ENCODE measurements around the gene TEX12.

Gene TEX12

DNA sequence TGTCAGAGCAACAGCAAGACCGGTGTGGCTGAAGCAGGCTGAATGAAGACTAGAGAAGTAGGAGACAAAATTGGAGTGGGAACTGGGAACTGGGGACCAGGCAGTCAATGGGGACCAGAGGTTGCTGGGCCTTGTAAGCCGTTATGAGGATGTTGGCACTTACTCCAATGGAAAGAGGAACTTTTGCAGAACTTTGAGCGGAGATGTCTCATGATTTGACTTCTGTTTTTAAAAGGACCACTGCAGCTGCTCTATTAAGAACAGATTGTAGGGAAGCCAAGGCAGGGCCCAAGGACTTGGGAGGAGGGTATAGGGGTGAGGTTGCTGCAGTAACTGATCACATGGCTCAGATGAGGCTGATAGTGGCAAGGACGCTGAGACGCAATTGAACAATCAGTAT is 37.5 kb upstream of the TEX12 start (continued):
- TF ChIP-seq, protein P1, sequence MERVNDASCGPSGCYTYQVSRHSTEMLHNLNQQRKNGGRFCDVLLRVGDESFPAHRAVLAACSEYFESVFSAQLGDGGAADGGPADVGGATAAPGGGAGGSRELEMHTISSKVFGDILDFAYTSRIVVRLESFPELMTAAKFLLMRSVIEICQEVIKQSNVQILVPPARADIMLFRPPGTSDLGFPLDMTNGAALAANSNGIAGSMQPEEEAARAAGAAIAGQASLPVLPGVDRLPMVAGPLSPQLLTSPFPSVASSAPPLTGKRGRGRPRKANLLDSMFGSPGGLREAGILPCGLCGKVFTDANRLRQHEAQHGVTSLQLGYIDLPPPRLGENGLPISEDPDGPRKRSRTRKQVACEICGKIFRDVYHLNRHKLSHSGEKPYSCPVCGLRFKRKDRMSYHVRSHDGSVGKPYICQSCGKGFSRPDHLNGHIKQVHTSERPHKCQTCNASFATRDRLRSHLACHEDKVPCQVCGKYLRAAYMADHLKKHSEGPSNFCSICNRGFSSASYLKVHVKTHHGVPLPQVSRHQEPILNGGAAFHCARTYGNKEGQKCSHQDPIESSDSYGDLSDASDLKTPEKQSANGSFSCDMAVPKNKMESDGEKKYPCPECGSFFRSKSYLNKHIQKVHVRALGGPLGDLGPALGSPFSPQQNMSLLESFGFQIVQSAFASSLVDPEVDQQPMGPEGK (CRISPR knock-in tag; IDR thresholded peaks at IDR 0.05; ENCODE audit: borderline replicate concordance), result no peak
- TF ChIP-seq ZNF70 (CRISPR knock-in tag; IDR thresholded peaks at IDR 0.05) (no peak), CSDC2 (CRISPR knock-in tag; IDR thresholded peaks at IDR 0.05) (no peak), SNAI2 (CRISPR knock-in tag; IDR thresholded peaks at IDR 0.05) (no peak), GLIS3 (CRISPR knock-in tag; IDR thresholded peaks at IDR 0.05) (no peak)

DNA sequence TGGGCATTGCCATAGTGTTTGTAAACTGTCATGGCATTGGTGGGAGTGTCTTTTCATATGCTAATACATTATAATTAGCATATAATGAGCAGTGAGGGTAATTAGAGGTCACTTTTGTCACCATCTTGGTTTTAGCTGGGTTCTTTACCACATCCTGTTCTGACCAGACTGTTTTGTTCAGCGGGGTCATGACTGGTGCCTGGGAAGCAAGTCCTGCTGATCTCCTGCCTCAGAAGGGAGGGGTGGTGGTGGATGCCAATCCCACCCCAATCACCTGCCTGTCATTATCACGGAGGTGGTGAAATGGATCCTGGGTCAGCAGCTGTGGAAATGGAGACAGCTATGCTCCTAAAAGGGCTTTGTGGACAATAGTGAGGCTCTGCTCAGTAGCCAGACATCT is 34.4 kb upstream of the TEX12 start:
- no peak for ATAC-seq
- TF ChIP-seq ZNF8 (CRISPR knock-in tag; IDR thresholded peaks at IDR 0.05), result no peak
- TF ChIP-seq ZFP3 (CRISPR knock-in tag; IDR thresholded peaks at IDR 0.05), result no peak
- no peak for TF ChIP-seq BACH2 (CRISPR knock-in tag; IDR thresholded peaks at IDR 0.05; ENCODE audit: borderline replicate concordance)
- TF ChIP-seq, protein P2, sequence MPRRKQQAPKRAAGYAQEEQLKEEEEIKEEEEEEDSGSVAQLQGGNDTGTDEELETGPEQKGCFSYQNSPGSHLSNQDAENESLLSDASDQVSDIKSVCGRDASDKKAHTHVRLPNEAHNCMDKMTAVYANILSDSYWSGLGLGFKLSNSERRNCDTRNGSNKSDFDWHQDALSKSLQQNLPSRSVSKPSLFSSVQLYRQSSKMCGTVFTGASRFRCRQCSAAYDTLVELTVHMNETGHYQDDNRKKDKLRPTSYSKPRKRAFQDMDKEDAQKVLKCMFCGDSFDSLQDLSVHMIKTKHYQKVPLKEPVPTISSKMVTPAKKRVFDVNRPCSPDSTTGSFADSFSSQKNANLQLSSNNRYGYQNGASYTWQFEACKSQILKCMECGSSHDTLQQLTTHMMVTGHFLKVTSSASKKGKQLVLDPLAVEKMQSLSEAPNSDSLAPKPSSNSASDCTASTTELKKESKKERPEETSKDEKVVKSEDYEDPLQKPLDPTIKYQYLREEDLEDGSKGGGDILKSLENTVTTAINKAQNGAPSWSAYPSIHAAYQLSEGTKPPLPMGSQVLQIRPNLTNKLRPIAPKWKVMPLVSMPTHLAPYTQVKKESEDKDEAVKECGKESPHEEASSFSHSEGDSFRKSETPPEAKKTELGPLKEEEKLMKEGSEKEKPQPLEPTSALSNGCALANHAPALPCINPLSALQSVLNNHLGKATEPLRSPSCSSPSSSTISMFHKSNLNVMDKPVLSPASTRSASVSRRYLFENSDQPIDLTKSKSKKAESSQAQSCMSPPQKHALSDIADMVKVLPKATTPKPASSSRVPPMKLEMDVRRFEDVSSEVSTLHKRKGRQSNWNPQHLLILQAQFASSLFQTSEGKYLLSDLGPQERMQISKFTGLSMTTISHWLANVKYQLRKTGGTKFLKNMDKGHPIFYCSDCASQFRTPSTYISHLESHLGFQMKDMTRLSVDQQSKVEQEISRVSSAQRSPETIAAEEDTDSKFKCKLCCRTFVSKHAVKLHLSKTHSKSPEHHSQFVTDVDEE (CRISPR knock-in tag; IDR thresholded peaks at IDR 0.05), result no peak
- TF ChIP-seq, protein P3, sequence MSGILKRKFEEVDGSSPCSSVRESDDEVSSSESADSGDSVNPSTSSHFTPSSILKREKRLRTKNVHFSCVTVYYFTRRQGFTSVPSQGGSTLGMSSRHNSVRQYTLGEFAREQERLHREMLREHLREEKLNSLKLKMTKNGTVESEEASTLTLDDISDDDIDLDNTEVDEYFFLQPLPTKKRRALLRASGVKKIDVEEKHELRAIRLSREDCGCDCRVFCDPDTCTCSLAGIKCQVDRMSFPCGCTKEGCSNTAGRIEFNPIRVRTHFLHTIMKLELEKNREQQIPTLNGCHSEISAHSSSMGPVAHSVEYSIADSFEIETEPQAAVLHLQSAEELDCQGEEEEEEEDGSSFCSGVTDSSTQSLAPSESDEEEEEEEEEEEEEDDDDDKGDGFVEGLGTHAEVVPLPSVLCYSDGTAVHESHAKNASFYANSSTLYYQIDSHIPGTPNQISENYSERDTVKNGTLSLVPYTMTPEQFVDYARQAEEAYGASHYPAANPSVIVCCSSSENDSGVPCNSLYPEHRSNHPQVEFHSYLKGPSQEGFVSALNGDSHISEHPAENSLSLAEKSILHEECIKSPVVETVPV (CRISPR knock-in tag; IDR thresholded peaks at IDR 0.05), result no peak
- TF ChIP-seq, protein P4, sequence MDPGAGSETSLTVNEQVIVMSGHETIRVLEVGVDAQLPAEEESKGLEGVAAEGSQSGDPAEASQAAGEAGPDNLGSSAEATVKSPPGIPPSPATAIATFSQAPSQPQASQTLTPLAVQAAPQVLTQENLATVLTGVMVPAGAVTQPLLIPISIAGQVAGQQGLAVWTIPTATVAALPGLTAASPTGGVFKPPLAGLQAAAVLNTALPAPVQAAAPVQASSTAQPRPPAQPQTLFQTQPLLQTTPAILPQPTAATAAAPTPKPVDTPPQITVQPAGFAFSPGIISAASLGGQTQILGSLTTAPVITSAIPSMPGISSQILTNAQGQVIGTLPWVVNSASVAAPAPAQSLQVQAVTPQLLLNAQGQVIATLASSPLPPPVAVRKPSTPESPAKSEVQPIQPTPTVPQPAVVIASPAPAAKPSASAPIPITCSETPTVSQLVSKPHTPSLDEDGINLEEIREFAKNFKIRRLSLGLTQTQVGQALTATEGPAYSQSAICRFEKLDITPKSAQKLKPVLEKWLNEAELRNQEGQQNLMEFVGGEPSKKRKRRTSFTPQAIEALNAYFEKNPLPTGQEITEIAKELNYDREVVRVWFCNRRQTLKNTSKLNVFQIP (CRISPR knock-in tag; IDR thresholded peaks at IDR 0.05; ENCODE audit: borderline replicate concordance, low read depth), result no peak
- TF ChIP-seq TCF4 (CRISPR knock-in tag; IDR thresholded peaks at IDR 0.05; ENCODE audit: borderline replicate concordance), result no peak
- no peak for TF ChIP-seq RARB (CRISPR knock-in tag; IDR thresholded peaks at IDR 0.05)
- no peak for TF ChIP-seq GLIS3 (CRISPR knock-in tag; IDR thresholded peaks at IDR 0.05)
- no peak for TF ChIP-seq ZNF70 (CRISPR knock-in tag; IDR thresholded peaks at IDR 0.05)
- TF ChIP-seq TOX (CRISPR knock-in tag; IDR thresholded peaks at IDR 0.05; ENCODE audit: borderline replicate concordance), result no peak
- no peak for TF ChIP-seq CSDC2 (CRISPR knock-in tag; IDR thresholded peaks at IDR 0.05)
- no peak for TF ChIP-seq ISL1 (CRISPR knock-in tag; IDR thresholded peaks at IDR 0.05)
- no peak for TF ChIP-seq OSR1 (CRISPR knock-in tag; IDR thresholded peaks at IDR 0.05)
- TF ChIP-seq SNAI2 (CRISPR knock-in tag; IDR thresholded peaks at IDR 0.05), result no peak
- TF ChIP-seq ZC3H10 (CRISPR knock-in tag; IDR thresholded peaks at IDR 0.05), result no peak
- no peak for TF ChIP-seq PPARA (CRISPR knock-in tag; IDR thresholded peaks at IDR 0.05; ENCODE audit: borderline replicate concordance)
- TF ChIP-seq ESRRG (CRISPR knock-in tag; IDR thresholded peaks at IDR 0.05), result no peak

DNA sequence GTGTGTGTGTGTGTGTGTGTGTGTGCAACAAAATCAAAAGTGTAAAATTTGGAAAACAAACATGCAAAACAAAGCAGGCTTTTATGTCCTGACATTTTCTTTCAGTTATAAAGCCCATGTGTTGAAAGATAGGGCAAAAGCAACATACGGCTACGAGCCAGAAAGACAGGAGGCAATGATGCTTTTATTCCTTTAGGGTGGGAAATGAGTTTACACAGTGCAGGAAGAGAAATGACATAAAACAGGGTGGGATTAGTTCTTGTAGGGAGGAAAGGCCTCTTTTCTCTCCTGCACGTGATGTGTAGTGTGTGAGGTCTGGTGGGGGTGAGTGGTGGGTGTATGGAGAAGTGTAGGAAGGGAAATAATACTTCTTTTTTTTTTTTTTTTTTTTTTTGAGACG is 32.7 kb upstream of the TEX12 start:
- TF ChIP-seq ESRRG (CRISPR knock-in tag; IDR thresholded peaks at IDR 0.05) (no peak), BACH2 (CRISPR knock-in tag; IDR thresholded peaks at IDR 0.05; ENCODE audit: borderline replicate concordance) (no peak), ARNTL (CRISPR knock-in tag; IDR thresholded peaks at IDR 0.05; ENCODE audit: borderline replicate concordance, low read depth) (no peak), TCF4 (CRISPR knock-in tag; IDR thresholded peaks at IDR 0.05; ENCODE audit: borderline replicate concordance) (no peak), SNAI2 (CRISPR knock-in tag; IDR thresholded peaks at IDR 0.05) (no peak), TOX (CRISPR knock-in tag; IDR thresholded peaks at IDR 0.05; ENCODE audit: borderline replicate concordance) (no peak), CSDC2 (CRISPR knock-in tag; IDR thresholded peaks at IDR 0.05) (no peak), ZFP30 (CRISPR knock-in tag; IDR thresholded peaks at IDR 0.05) (no peak), ZC3H10 (CRISPR knock-in tag; IDR thresholded peaks at IDR 0.05) (no peak), ZNF8 (CRISPR knock-in tag; IDR thresholded peaks at IDR 0.05) (no peak), GLIS3 (CRISPR knock-in tag; IDR thresholded peaks at IDR 0.05) (no peak), OSR1 (CRISPR knock-in tag; IDR thresholded peaks at IDR 0.05) (no peak)
- TF ChIP-seq, protein P1 (CRISPR knock-in tag; IDR thresholded peaks at IDR 0.05; ENCODE audit: borderline replicate concordance), result no peak
- ATAC-seq, result no peak
